22Rv1 (cell line): Measurements from ENCODE around the gene CTNNA3.
"Not testable (repeated sequence)": the region's sequence is repeated elsewhere in the genome, so short reads cannot be mapped to it uniquely, and the experiment has no call there.

Source experiments
- H3K27ac ChIP-seq: fragments of 450-650 bp; 2 replicates; pipeline ENCODE4 v1.5.1; 2017
- CTCF ChIP-seq: fragments of 450-650 bp; IDR thresholded peaks from 2 replicates; pipeline ENCODE4 v1.5.1; 2017; ENCODE audit warnings: mild to moderate bottlenecking
- ZFX ChIP-seq: fragments of 450-650 bp; IDR thresholded peaks from 2 replicates; pipeline ENCODE4 v1.6.1; 2017; ENCODE audit warnings: antibody characterized with exemption, borderline replicate concordance

Gene CTNNA3

GRCh38 chr10:67401711-67402110 is 294.3 kb downstream of the CTNNA3 start:
- TF ChIP-seq CTCF (no peak), ZFX (no peak)

GRCh38 chr10:67386841-67387533 is 309.0 kb downstream of the CTNNA3 start:
- H3K27ac ChIP-seq, result not testable (repeated sequence)

More at GRCh38 chr10:67401711-67402110, 294.3 kb downstream of the CTNNA3 start:
- no peak overlapping the region for H3K27ac ChIP-seq

- no peak overlapping the region for H3K27ac ChIP-seq
- no peak for TF ChIP-seq ZFX
- TF ChIP-seq CTCF, result no peak
Measured at GRCh38 chr10:67386260-67386659, 309.7 kb downstream of the CTNNA3 start.

GRCh38 chr10:67385566-67385965 is 310.4 kb downstream of the CTNNA3 start:
- H3K27ac ChIP-seq, result no peak overlapping the region
- TF ChIP-seq ZFX (no peak), CTCF (no peak)

GRCh38 chr10:67385089-67385488 is 310.9 kb downstream of the CTNNA3 start:
- no peak for TF ChIP-seq CTCF
- no peak for TF ChIP-seq ZFX
- H3K27ac ChIP-seq, result no peak overlapping the region

GRCh38 chr10:67331121-67331910 is 364.7 kb downstream of the CTNNA3 start:
- TF ChIP-seq CTCF (no peak), ZFX (no peak)
- no peak overlapping the region for H3K27ac ChIP-seq

- no peak for TF ChIP-seq CTCF
- no peak for TF ChIP-seq ZFX
- H3K27ac ChIP-seq, result no peak overlapping the region
Measured at GRCh38 chr10:67327626-67328535, 368.1 kb downstream of the CTNNA3 start.
